NCI-H526 treated with DMSO at 0.1 percent for 48 hours (cell line): Measurements from ENCODE around the gene PHLDB1.
"Not testable (repeated sequence)": the region's sequence is repeated elsewhere in the genome, so short reads cannot be mapped to it uniquely, and the experiment has no call there.

ENCODE experiments used
- DNase-seq: peaks from one replicate; lab custom pipeline; 2025; lab: John Stamatoyannopoulos, UW

Gene PHLDB1

GRCh38 chr11:118659314-118659952 lies 52.0 kb downstream of the PHLDB1 start:
- DNase-seq, result peak; percentile 92

GRCh38 chr11:118659953-118660680 lies 52.7 kb downstream of the PHLDB1 start:
- DNase-seq, result peak; percentile 56

- DNase-seq, result peak; percentile 28
Measured at GRCh38 chr11:118660681-118661424, 53.4 kb downstream of the PHLDB1 start.

- no peak for DNase-seq
Measured at GRCh38 chr11:118661425-118662301, 54.2 kb downstream of the PHLDB1 start.

- no peak for DNase-seq
Measured at GRCh38 chr11:118662401-118663271, 55.2 kb downstream of the PHLDB1 start.

- DNase-seq, result no peak
Measured at GRCh38 chr11:118663381-118663780, 56.0 kb downstream of the PHLDB1 start.

- DNase-seq, result no peak
Measured at GRCh38 chr11:118663902-118664301, 56.5 kb downstream of the PHLDB1 start.

- no peak for DNase-seq
Measured at GRCh38 chr11:118666371-118666770, 59.0 kb downstream of the PHLDB1 start.

GRCh38 chr11:118670063-118670462 lies 62.6 kb downstream of the PHLDB1 start:
- DNase-seq, result no peak

GRCh38 chr11:118671254-118671653 lies 63.8 kb downstream of the PHLDB1 start:
- DNase-seq, result no peak

- no peak for DNase-seq
Measured at GRCh38 chr11:118672846-118673245, 65.4 kb downstream of the PHLDB1 start.

GRCh38 chr11:118673361-118674081 lies 66.1 kb downstream of the PHLDB1 start:
- DNase-seq, result no peak

GRCh38 chr11:118674082-118674435 lies 66.6 kb downstream of the PHLDB1 start:
- DNase-seq, result no peak

- no peak for DNase-seq
Measured at GRCh38 chr11:118677977-118678376, 70.6 kb downstream of the PHLDB1 start.

GRCh38 chr11:118678908-118679307 lies 71.5 kb downstream of the PHLDB1 start:
- not testable (repeated sequence) for DNase-seq

- DNase-seq, result no peak
Measured at GRCh38 chr11:118679483-118679882, 72.1 kb downstream of the PHLDB1 start, which contains the start of gene TREH. TREH (minus strand) TSS chr11:118679650; CDS start chr11:118679627, 23 bp downstream.

- no peak for DNase-seq
Measured at GRCh38 chr11:118682372-118682771, 75.0 kb downstream of the PHLDB1 start.

- peak; percentile 71 for DNase-seq
Measured at GRCh38 chr11:118682939-118683338, 75.5 kb downstream of the PHLDB1 start.

- DNase-seq, result no peak
Measured at GRCh38 chr11:118684187-118684586, 76.8 kb downstream of the PHLDB1 start.

- DNase-seq, result no peak
Measured at GRCh38 chr11:118687906-118688305, 80.5 kb downstream of the PHLDB1 start.
